Cardiac muscle cell (in vitro differentiated cells and primary cell): Measurements from ENCODE around the gene OCSTAMP. TPM values are rescaled to one million over a fixed set of nuclear protein-coding genes. Genes with fewer than 3 reads are reported as not detected.

Source experiments
- DNase-seq, 2 donors: peaks; one replicate each; pipeline versions ENCODE4 v3.0.0 to v3.0.0-alpha.2; 2010 to 2017; ENCODE audit warnings: low read depth in 1 of 2, low spot score in 1 of 2
- H3K27ac ChIP-seq: fragments of 200-600 bp; sonication (generic); 2 replicates; pipeline ENCODE4 v1.5.1; 2016
- H3K27me3 ChIP-seq: fragments of 200-600 bp; sonication (generic); 2 replicates; pipeline ENCODE4 v1.6.0; 2016; ENCODE audit warnings: control low read depth
- H3K36me3 ChIP-seq: fragments of 200-600 bp; sonication (generic); 2 replicates; pipeline ENCODE4 v1.5.1; 2016; ENCODE audit warnings: control low read depth
- H3K4me1 ChIP-seq: fragments of 200-600 bp; sonication (generic); 2 replicates; pipeline ENCODE4 v1.8.1; 2017; ENCODE audit warnings: low read depth, mild to moderate bottlenecking, mixed run types
- H3K4me3 ChIP-seq: fragments of 200-600 bp; sonication (generic); 2 replicates; pipeline ENCODE4 v1.5.1; 2016; ENCODE audit warnings: mild to moderate bottlenecking
- H3K9me3 ChIP-seq: fragments of 200-600 bp; sonication (generic); 2 replicates; pipeline ENCODE4 v1.5.1; 2017; ENCODE audit warnings: low read depth, mild to moderate bottlenecking, control low read depth
- polyA plus RNA-seq: library from polyadenylated mRNA; unstranded; fragments of >200 nt; fragmentation: Nextera tagmentation; extraction: Ambion mirVana; gene quantifications from 2 replicates; pipeline ENCODE4 v1.2.1, GENCODE V29; 2016
- total RNA-seq: library from RNA; depleted of rRNA; stranded (reverse); fragments of >200 nt; gene quantifications from 2 replicates; pipeline ENCODE4 v1.2.3, GENCODE V29; 2016
- TF ChIP-seq, protein P1 (sequence below): IDR thresholded peaks from 2 replicates; pipeline ENCODE4 v1.5.1; 2012; ENCODE audit warnings: low read depth, mild to moderate bottlenecking, low read length

The OCSTAMP gene
- total and polyA plus RNA-seq, 2 experiments from 2014 or later, result not detected

DNA sequence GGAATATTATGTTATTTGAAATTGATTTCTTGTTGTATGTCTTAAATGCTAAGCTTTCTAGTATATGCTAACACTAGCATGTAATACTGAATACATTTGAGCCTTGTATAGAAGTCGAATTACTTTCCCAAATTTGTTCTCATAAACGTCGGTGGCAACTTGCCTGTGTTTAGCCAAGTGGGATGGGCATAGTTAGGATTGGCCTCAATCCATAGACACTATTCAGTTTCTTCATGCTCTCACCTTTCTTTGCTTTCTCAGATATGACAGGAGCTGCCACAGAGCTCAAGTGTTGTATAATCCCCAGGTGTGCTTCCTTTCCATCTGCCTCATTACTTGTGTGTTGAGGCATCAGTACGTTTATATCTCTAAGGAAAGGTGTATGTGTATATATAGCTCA lies 56.4 kb downstream of the OCSTAMP start:
- Histone ChIP-seq H3K27ac (no peak overlapping the region), H3K4me1 (no peaks in the 10 kb centered on the region), H3K27me3 (no peaks in the 10 kb centered on the region), H3K9me3 (peaks cover 4% of the 10 kb centered on the region), H3K4me3 (no peak overlapping the region), H3K36me3 (no peaks in the 10 kb centered on the region)
- DNase-seq, result no peak
- TF ChIP-seq, protein P1, sequence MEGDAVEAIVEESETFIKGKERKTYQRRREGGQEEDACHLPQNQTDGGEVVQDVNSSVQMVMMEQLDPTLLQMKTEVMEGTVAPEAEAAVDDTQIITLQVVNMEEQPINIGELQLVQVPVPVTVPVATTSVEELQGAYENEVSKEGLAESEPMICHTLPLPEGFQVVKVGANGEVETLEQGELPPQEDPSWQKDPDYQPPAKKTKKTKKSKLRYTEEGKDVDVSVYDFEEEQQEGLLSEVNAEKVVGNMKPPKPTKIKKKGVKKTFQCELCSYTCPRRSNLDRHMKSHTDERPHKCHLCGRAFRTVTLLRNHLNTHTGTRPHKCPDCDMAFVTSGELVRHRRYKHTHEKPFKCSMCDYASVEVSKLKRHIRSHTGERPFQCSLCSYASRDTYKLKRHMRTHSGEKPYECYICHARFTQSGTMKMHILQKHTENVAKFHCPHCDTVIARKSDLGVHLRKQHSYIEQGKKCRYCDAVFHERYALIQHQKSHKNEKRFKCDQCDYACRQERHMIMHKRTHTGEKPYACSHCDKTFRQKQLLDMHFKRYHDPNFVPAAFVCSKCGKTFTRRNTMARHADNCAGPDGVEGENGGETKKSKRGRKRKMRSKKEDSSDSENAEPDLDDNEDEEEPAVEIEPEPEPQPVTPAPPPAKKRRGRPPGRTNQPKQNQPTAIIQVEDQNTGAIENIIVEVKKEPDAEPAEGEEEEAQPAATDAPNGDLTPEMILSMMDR, result no peak

DNA sequence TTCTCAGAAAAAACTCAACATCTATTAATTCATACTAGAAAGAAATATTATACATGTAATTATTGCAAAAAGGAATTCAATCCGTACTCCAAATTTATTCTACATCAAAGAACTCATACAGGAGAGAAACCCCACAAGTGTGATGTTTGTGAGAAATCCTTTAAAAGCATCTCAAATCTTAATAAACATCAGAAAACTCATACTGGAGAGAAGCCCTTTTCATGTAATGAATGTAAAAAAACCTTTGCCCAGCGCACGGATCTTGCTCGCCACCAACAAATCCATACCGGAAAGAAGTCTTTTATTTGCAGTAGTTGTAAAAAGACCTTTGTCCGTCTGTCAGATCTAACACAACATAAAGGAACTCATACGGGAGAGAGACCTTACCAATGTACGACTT lies 59.1 kb downstream of the OCSTAMP start:
- TF ChIP-seq, protein P1, result no peak
- Histone ChIP-seq H3K36me3 (no peaks in the 10 kb centered on the region), H3K27ac (no peak overlapping the region), H3K9me3 (no peaks in the 10 kb centered on the region), H3K4me1 (no peaks in the 10 kb centered on the region), H3K27me3 (no peaks in the 10 kb centered on the region), H3K4me3 (no peak overlapping the region)
- DNase-seq, result no peak

Other genes with a start within 250 kb of the OCSTAMP start
- gene CDH22, start 242.2 kb downstream of the OCSTAMP start, total RNA-seq, result not detected in 2 replicates
- gene CDH22, start 242.2 kb downstream of the OCSTAMP start, polyA plus RNA-seq, result not detected in 2 replicates
- 35.7 and 38.0 TPM in 2 replicates for gene ELMO2, start 144.0 kb downstream of the OCSTAMP start, total RNA-seq
- 38.3 and 38.7 TPM in 2 replicates for gene ELMO2, start 144.0 kb downstream of the OCSTAMP start, polyA plus RNA-seq
- gene ZNF334, start 37.1 kb downstream of the OCSTAMP start, total RNA-seq, result 9.4 and 13.4 TPM in 2 replicates
- 10.9 and 12.6 TPM in 2 replicates for gene ZNF334, start 37.1 kb downstream of the OCSTAMP start, polyA plus RNA-seq
- 2.5 and 3.9 TPM in 2 replicates for gene SLC13A3, start 100.8 kb upstream of the OCSTAMP start, total RNA-seq
- gene SLC13A3, start 100.8 kb upstream of the OCSTAMP start, polyA plus RNA-seq, result 2.1 and 3.5 TPM in 2 replicates
- 19.6 and 21.2 TPM in 2 replicates for gene TP53RK, start 138.8 kb upstream of the OCSTAMP start, total RNA-seq
- gene TP53RK, start 138.8 kb upstream of the OCSTAMP start, polyA plus RNA-seq, result 15.8 and 16.1 TPM in 2 replicates
- 15.6 and 20.1 TPM in 2 replicates for gene SLC2A10, start 159.0 kb upstream of the OCSTAMP start, total RNA-seq
- 7.8 and 9.9 TPM in 2 replicates for gene SLC2A10, start 159.0 kb upstream of the OCSTAMP start, polyA plus RNA-seq